Astrocyte of the hippocampus (primary cell): ENCODE measurements around the gene SARM1.
"Not testable (repeated sequence)": the region's sequence is repeated elsewhere in the genome, so short reads cannot be mapped to it uniquely, and the experiment has no call there.

ENCODE experiments used
- DNase-seq: peaks from one replicate; pipeline ENCODE4 v3.0.0; 2011; ENCODE audit warnings: low read depth, low spot score

SARM1 gene

DNA sequence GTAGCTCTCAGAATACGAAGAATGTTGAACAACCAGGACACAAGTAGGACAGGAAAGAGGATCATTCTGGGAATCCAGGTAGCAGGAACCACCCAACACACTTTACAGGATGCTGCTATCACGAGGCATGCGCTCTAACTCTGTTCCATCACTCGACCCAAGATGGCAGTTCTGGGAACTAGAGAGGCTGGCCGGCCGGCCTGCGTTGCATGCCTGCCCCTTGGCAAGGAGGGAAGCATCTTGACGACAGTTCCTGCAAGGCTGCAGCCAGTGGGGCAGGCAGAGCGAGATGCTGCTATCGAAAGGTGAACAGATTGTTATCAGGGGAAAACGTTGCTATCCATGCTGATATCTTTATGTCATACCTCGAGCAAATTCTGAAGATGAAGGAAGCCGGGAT, 53.7 kb downstream of the SARM1 start:
- no peak for DNase-seq

DNA sequence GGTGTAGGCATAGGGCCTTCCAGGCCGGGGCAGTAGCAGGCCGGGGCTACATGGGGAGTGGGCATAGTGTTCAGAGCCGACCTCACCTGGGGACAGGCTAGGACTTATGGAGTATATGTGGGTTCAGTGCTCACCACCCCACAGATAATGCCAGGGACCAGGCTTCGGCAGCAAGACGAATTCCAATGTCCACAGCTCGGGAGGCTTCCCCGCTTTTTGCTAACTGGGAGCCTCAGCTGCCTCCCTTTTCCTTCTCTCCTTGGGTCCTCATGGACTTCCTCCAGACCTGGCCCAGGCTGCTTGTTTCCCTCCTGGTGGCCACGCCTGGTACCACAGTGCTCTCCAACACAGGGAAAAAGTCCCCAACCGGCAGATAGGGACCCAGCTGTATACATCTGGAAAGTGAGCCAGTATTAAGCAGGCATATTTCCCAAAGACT, 54.6 kb downstream of the SARM1 start:
- DNase-seq = no peak

DNA sequence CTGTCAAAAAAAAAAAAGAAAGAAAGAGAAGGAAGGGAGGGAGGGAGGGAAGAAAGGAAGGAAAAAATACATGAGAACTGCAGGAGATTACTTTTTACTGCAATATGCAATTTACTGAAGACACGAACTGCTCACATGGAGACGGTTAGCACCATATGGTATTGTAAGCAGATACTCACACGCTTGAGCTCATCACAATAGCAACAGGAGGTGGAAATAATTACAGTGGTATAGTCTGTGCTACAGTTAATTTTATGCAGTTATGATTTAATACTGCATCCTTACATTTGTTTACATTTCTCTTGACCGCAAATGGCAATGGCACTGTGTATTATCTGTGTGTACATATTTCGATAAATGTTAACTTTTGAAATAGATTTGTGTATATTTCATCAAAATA, 55.9 kb downstream of the SARM1 start:
- DNase-seq = no peak

DNA sequence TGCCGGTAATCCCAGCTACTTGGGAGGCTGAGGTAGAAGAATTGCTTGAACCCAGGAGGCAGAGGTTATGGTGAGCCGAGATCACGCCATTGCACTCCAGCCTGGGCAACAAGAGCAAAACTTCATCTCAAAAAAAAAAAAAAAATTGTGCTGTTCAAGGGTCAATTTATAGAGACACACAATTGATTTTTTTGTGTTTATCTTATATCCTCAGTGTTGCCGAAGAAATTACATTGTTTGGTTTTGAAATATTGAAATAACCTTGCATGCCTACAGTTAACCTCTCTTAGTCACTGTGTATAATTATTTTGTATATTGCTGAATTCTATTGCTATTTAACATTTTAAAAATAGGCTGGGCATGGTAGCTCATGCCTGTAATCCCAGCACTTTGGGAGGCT, 56.5 kb downstream of the SARM1 start:
- DNase-seq = not testable (repeated sequence)

DNA sequence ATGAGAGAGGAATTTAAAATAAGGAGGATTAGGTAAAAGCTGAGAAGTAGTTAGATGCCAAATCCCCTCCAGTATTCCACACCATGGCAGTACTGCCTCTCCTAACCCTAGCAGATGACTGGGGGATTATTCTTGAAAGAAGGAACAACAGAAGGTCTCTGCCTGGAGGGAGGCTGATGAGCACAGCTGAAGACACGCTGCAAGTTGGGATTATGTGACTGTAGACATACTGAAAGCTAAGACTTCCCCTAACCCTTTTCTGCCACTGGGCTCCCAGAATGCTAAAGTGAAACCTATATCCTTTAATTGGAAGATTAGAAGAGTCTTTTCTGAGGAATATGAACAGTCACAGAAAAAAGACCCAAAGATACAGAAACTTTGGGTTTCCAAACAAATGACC, 62.2 kb downstream of the SARM1 start:
- DNase-seq = no peak

DNA sequence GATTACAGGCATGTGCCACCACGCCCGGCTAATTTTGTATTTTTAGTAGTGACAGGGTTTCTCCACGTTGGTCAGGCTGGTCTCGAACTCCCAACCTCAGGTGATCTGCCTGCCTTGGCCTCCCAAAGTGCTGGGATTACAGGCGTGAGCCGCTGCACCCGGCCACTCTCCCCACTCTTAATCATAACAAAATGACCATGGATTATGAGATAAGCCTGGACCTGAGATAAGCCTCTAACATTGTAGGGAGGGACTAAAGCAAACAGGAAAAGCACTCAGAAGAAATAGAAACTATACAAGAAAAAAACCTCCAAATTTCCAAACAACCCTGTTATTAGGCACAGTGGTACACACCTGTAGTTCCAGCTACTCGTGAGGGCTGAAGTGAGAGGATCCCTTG, 62.8 kb downstream of the SARM1 start:
- DNase-seq = not testable (repeated sequence)

DNA sequence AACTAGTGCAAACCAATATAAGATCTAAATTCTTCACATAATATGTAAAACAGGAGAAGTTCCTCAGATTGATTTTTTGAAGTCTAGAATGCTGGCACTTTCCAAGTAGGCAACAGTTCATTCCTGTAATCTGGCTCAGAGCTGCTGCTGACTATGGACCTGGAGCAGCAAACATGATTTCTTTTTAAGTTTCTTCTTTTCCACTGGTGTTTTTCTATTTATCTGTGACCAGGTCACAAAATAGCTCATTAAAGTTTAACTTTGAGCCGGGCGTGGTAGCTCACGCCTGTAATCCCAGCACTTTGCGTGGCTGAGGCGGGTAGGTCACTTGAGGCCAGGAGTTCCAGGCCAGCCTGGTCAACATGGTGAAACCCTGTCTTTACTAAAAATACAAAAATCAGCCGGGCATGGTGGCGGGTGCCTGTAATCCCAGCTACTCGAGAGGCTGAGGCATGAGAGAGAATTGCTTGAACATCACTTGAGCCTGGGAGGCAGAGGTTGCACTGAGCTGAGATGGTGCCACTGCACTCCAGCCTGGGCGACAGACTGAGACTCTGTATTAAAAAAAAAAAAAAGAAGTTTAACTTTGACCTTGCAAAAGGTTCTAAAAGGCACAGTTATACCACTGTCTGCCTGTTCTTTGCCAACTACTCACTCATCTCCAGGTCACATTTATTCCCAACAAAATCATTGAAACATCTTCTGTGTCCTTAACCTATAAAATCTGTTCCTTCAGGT, 72.6 kb downstream of the SARM1 start:
- no peak for DNase-seq

DNA sequence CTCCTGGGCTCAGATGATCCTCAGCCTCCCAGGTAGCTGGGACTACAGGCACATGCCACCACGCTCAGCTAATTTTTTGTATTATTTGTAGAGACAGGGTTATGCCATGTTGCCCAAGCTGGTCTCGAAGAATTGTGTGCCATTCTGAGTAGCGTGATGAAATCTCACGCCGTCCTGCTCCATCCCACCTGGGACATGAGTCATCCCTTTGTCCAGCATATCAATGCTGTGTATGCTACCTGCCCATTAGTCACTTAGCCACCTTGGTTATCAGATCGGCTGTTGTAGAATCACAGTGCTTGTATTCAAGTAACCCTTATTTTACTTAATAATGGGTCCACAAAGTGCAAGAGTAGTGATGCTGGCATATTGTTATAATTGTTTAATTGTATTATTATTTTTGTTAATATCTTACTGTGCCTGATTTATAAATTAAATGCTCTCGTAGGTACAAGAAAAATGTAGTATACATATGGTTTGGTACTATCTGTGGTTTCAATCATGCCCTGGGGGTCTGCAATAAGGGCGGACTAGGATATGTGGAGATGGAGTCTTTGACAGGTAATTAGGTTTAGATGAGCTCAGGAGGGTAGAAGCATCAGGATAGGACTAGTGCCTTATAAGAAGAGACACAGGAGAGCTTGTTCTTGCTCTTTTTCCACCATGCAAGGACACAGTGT, 75.4 kb downstream of the SARM1 start:
- DNase-seq = no peak

DNA sequence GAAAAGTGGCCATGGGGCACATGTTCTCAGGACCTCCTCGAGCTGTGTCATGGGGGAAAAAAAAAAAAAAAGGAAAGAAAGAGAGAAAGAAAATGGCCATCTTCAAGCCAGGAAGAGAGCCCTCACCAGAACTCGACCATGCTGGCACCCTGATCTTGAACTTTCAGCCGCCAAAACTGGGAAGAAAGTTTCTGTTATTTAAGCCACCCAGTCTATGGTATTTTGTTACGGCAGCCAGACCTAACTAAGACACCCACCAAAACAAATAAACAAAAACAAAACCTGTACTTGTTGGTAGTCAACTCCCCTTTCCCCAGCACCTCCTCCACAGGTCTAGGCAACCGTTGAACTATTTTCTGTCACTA, 75.9 kb downstream of the SARM1 start:
- no peak for DNase-seq

DNA sequence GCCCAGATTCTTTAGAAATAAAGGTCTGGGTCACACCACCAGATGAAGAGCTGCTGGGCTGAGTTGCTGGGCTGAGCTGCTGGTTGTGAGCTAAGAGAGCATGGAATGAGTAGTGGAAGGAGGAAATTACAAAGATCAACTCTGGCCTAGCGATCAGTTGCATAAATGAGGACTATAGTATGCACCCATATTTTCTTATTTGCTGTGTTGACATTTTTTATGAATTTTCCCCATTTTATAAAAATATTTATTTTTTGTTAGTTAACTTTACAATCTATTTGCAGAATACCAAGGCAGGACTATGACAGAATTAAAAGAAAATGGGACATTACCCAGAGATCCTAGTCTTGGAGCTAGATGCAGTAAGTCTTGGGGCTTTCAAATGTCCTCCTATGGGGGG, 78.4 kb downstream of the SARM1 start:
- DNase-seq = no peak
